Epithelial cell of esophagus (primary cell): ENCODE data around the gene SIX6.
A peak's percentile ranks its signal among the peaks of the same experiment; 100 is the strongest.
"Not testable (repeated sequence)": the region's sequence is repeated elsewhere in the genome, so short reads cannot be mapped to it uniquely, and the experiment has no call there.

Experiments
- DNase-seq: peaks from one replicate; pipeline ENCODE4 v3.0.0; 2010; ENCODE audit warnings: low read depth
- H3K4me3 ChIP-seq: 2 replicates; pipeline ENCODE4 v1.5.1; 2011; ENCODE audit warnings: mild to moderate bottlenecking, low read length, control low read depth
- TF ChIP-seq, protein P1 (sequence below): IDR thresholded peaks from 2 replicates; pipeline ENCODE4 v1.5.1; 2011; ENCODE audit warnings: low read depth, mild to moderate bottlenecking, low read length, control low read depth, inconsistent platforms; ENCODE audit not compliant: insufficient read depth; ENCODE audit errors: missing control alignments

The SIX6 gene

DNA sequence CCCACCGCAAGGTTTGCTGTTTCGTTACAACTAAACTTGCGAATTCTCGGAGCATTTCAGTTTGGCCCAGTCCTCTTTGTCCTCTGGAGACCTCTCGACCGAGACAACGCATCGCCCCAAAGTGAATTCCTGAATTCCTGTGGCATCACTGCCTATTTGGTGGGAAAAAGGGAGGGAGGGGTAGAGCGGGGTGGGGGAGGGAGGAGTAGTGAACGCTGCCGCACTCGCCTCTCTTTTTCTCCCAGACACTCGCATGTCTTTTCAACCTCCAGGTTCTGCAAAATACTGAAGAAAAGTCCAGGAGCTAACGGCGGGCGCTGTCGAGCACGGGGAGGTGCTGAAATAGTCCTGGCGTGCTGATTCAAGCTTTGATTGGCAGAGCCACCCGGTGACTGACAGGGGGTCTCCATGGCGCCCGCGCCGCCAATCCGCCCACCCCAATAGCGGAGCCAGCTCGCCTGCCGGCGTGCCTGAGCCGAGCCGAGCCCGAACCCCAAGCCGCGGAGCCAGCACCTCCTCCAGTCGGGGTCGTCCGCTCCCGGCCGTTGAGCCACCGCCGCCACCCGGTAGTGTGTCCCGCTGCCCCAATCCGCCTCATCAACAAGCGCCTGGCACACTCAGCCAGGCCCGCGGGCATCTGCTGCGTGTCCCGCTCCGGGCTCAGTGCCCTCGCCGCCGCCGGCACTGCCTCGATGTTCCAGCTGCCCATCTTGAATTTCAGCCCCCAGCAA lies at the start of gene SIX6:
Gene SIX6 (plus strand): TSS at position 440 of the 731 bp plus-strand sequence. CDS start 253 bp downstream, at position 693.
- TF ChIP-seq, protein P1, sequence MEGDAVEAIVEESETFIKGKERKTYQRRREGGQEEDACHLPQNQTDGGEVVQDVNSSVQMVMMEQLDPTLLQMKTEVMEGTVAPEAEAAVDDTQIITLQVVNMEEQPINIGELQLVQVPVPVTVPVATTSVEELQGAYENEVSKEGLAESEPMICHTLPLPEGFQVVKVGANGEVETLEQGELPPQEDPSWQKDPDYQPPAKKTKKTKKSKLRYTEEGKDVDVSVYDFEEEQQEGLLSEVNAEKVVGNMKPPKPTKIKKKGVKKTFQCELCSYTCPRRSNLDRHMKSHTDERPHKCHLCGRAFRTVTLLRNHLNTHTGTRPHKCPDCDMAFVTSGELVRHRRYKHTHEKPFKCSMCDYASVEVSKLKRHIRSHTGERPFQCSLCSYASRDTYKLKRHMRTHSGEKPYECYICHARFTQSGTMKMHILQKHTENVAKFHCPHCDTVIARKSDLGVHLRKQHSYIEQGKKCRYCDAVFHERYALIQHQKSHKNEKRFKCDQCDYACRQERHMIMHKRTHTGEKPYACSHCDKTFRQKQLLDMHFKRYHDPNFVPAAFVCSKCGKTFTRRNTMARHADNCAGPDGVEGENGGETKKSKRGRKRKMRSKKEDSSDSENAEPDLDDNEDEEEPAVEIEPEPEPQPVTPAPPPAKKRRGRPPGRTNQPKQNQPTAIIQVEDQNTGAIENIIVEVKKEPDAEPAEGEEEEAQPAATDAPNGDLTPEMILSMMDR = no peak
- no peak within 1 kb of the TSS for H3K4me3 ChIP-seq
- peak; percentile 38 for DNase-seq

GRCh38 chr14:60480248-60480647 lies 28.7 kb upstream of the SIX6 start:
- not testable (repeated sequence) for H3K4me3 ChIP-seq, DNase-seq

GRCh38 chr14:60482743-60483142 lies 26.2 kb upstream of the SIX6 start:
- TF ChIP-seq, protein P1 = no peak
- no peak overlapping the region for H3K4me3 ChIP-seq
- peak; percentile 79 for DNase-seq

GRCh38 chr14:60485057-60485597 lies 23.8 kb upstream of the SIX6 start:
- DNase-seq = no peak
- TF ChIP-seq, protein P1 = no peak
- peak overlapping the region; percentile 51 for H3K4me3 ChIP-seq

DNA sequence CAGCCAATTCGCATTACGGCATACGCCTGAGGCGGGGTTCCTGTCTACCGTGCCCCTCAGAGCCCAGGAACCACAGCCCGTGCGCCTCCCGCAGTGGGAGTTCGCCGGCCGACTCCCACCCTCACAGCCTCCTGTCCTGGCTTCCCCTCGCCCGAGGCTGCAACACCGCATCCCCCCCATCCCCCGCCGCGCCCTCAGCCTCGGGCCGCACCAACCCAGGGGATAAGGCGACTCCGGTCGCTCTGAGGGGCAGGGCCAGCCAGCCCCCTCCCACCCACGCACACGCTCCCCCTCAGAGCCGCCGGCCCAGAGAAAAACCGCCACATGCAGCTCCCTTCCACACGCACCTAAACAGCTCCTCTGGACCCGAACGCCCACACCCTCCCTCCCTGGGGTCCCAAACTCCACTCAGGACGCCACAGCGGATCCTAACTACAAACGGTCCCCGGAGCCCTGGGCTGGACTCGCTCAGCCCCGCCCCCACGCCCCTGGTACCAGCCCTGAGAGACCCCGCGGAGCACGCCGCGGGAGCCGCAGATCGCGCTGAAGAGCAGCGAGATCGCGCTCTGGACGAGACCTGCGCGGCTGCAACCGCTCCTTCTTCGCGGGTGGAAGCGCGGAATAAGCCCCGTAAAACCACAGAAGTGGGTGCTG lies 23.2 kb upstream of the SIX6 start, which contains the start of gene C14orf39:
Gene C14orf39 (minus strand): TSS at position 466 of the 654 bp plus-strand sequence. CDS start 985 bp downstream, outside the sequence.
- peak; percentile 46 for DNase-seq
- TF ChIP-seq, protein P1 = no peak

DNA sequence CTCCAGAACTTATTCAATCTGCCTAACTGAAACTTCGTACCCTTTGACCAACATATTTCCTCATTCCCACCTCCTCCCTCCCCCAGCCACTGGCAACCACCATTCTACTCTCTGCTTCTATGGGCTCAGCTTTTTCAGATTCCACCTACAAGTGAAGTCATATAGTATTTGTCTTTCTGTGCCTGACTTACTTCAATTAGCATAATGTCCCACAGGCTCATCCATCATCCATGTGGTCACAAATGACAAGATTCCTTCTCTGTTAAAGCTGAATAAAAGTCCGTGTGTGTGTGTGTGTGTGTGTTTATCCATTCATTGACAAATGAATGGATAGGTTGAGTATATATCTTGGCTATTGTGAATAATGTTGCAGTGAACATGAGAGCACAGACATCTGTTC lies 21.7 kb upstream of the SIX6 start:
- no peak for DNase-seq
- H3K4me3 ChIP-seq = no peak overlapping the region
- TF ChIP-seq, protein P1 = no peak

More for the DNA sequence above, 23.2 kb upstream of the SIX6 start, which contains the start of gene C14orf39:
- peak within 1 kb of the TSS; percentile 51 for H3K4me3 ChIP-seq

- TF ChIP-seq, protein P1 = peak; percentile 15
- DNase-seq = no peak
- no peak overlapping the region for H3K4me3 ChIP-seq
Observed at GRCh38 chr14:60488175-60488574, 20.8 kb upstream of the SIX6 start.
